SK-N-SH (cell line): ENCODE results near the gene EIF1B. TPM values are rescaled to one million over a fixed set of nuclear protein-coding genes. Genes with fewer than 3 reads are reported as not detected.

Source experiments
- CTCF ChIA-PET: fragments of 300-600, 350-600 bp; formaldehyde crosslinking; extraction: SDS; loops from one replicate; lab custom pipeline; 2021; lab: Yijun Ruan, JAX
- POLR2A ChIA-PET: fragments of 350-600 bp; sonication (Branson Sonifier 250); formaldehyde crosslinking; extraction: SDS; loops from one replicate; lab custom pipeline; 2020; ENCODE audit warnings: antibody characterized with exemption, inconsistent platforms; lab: Yijun Ruan, JAX
- DNase-seq: peaks from one replicate; pipeline ENCODE4 v3.0.0; 2012
- H2AFZ ChIP-seq: fragments of 200-600 bp; sonication (generic); 2 replicates; pipeline ENCODE4 v1.8.1; 2016; ENCODE audit warnings: antibody characterized with exemption, mild to moderate bottlenecking, low read depth
- H3F3A ChIP-seq: fragments of 200-600 bp; sonication (generic); replicated peaks from 2 replicates; pipeline ENCODE3; 2016; ENCODE audit warnings: antibody characterized with exemption, mild to moderate bottlenecking; ENCODE audit not compliant: insufficient read depth
- H3K27ac ChIP-seq, 2 experiments: fragments of 200-500 bp in 1 of 2; fragments of 200-600 bp in 1 of 2; sonication (Bioruptor generic) in 1 of 2; sonication (generic), shearing (Covaris generic) in 1 of 2; 2 replicates each; pipeline versions ENCODE4 v1.5.1 to v1.6.1; 2014 to 2016; ENCODE audit warnings: low read depth in 2 of 2, inconsistent platforms in 1 of 2, low read length in 1 of 2, mild to moderate bottlenecking in 1 of 2, mixed read lengths in 1 of 2
- H3K27me3 ChIP-seq: fragments of 200-600 bp; sonication (generic), shearing (Covaris generic); 2 replicates; pipeline ENCODE4 v1.6.1; 2016; ENCODE audit warnings: mixed run types; ENCODE audit not compliant: insufficient read depth
- H3K36me3 ChIP-seq, 2 experiments: fragments of 200-500 bp in 1 of 2; fragments of 200-600 bp in 1 of 2; sonication (Bioruptor generic) in 1 of 2; sonication (generic) in 1 of 2; replicated peaks in 1 of 2; 2 replicates each; pipeline versions ENCODE3 to v1.5.1; 2014 to 2016; ENCODE audit warnings: low read length in 1 of 2, mild to moderate bottlenecking in 1 of 2; ENCODE audit not compliant: insufficient read depth in 2 of 2, control insufficient read depth in 1 of 2
- H3K4me1 ChIP-seq, 2 experiments: fragments of 200-500 bp in 1 of 2; fragments of 200-600 bp in 1 of 2; sonication (Bioruptor generic) in 1 of 2; sonication (generic), shearing (Covaris generic) in 1 of 2; 2 replicates each; pipeline versions ENCODE4 v1.5.1 to v1.6.1; 2014 to 2016; ENCODE audit warnings: low read depth in 1 of 2, low read length in 1 of 2, mixed run types in 1 of 2; ENCODE audit not compliant: insufficient read depth in 2 of 2, control insufficient read depth in 1 of 2
- H3K4me2 ChIP-seq: fragments of 200-600 bp; sonication (generic), shearing (Covaris generic); 2 replicates; pipeline ENCODE4 v1.6.1; 2017; ENCODE audit warnings: mixed run types
- H3K4me3 ChIP-seq, 2 experiments: fragments of 200-500 bp in 1 of 2; fragments of 200-600 bp in 1 of 2; sonication (Bioruptor generic) in 1 of 2; sonication (generic), shearing (Covaris generic) in 1 of 2; 2 replicates each; pipeline versions ENCODE4 v1.5.1 to v1.8.1; 2014 to 2016; ENCODE audit warnings: low read depth in 2 of 2, inconsistent platforms in 1 of 2, low read length in 1 of 2, mild to moderate bottlenecking in 1 of 2, mixed read lengths in 1 of 2, moderate library complexity in 1 of 2
- H3K79me2 ChIP-seq: fragments of 200-600 bp; sonication (generic); 2 replicates; pipeline ENCODE4 v1.8.1; 2017; ENCODE audit warnings: mild to moderate bottlenecking; ENCODE audit not compliant: insufficient read depth
- H3K9ac ChIP-seq: fragments of 200-600 bp; sonication (generic); 2 replicates; pipeline ENCODE4 v1.6.1; 2017; ENCODE audit warnings: mixed run types
- H3K9me2 ChIP-seq: fragments of 200-600 bp; sonication (generic); 2 replicates; pipeline ENCODE4 v1.6.1; 2017; ENCODE audit warnings: mixed run types
- H3K9me3 ChIP-seq: fragments of 200-600 bp; sonication (generic); 2 replicates; pipeline ENCODE4 v1.6.1; 2017; ENCODE audit warnings: mixed run types, mild to moderate bottlenecking, moderate library complexity
- H4K20me1 ChIP-seq: fragments of 200-600 bp; sonication (generic); 2 replicates; pipeline ENCODE4 v1.6.1; 2017; ENCODE audit warnings: mild to moderate bottlenecking, mixed run types; ENCODE audit not compliant: insufficient read depth
- EZH2phosphoT487 ChIP-seq: fragments of 200-600 bp; sonication (generic); IDR thresholded peaks from 2 replicates; pipeline ENCODE4 v1.6.1; 2017; ENCODE audit warnings: low read depth, mixed run types, mild to moderate bottlenecking, antibody characterized with exemption, moderate library complexity, borderline replicate concordance
- GATA2 ChIP-seq: sonication (generic); formaldehyde crosslinking; IDR thresholded peaks from 2 replicates; pipeline ENCODE4 v1.5.0; 2020; ENCODE audit warnings: mild to moderate bottlenecking, missing genetic modification reagents
- NRF1 ChIP-seq: IDR thresholded peaks from 2 replicates; pipeline ENCODE4 v1.6.1; 2012; ENCODE audit warnings: low read depth, mild to moderate bottlenecking, low read length
- POLR2AphosphoS5 ChIP-seq: IDR thresholded peaks from 2 replicates; pipeline ENCODE4 v1.6.1; 2012; ENCODE audit warnings: low read depth, low read length
- RXRA ChIP-seq: IDR thresholded peaks from 2 replicates; pipeline ENCODE4 v1.4.0; 2012; ENCODE audit warnings: low read depth, mild to moderate bottlenecking, borderline replicate concordance
- TCF12 ChIP-seq: IDR thresholded peaks from 2 replicates; pipeline ENCODE4 v1.4.0; 2012
- TEAD4 ChIP-seq: IDR thresholded peaks from 2 replicates; pipeline ENCODE4 v1.4.0; 2012; ENCODE audit warnings: mild to moderate bottlenecking, borderline replicate concordance; ENCODE audit not compliant: insufficient read depth
- YY1 ChIP-seq: IDR thresholded peaks from 2 replicates; pipeline ENCODE4 v1.4.0; 2012; ENCODE audit warnings: low read depth, mild to moderate bottlenecking
- WGBS: methylation state at CpG from one replicate; pipeline ENCODE4 v1.1.6; 2017; ENCODE audit warnings: low lambda C conversion rate; 5-methylcytosine and 5-hydroxymethylcytosine counted together
- polyA plus RNA-seq, 3 experiments: library from polyadenylated mRNA; depleted of rRNA; stranded (reverse); fragments of >200 nt; gene quantifications; 2 replicates each; pipeline ENCODE4 v1.2.3, GENCODE V29; 2012
- TF ChIP-seq, protein P1 (sequence below): IDR thresholded peaks from 2 replicates; pipeline ENCODE4 v1.4.0; 2012; ENCODE audit warnings: low read depth

The EIF1B gene
- polyA plus RNA-seq, 1 of the 3 experiments (the other 2 are of a cell fraction), result 22.9 TPM

DNA sequence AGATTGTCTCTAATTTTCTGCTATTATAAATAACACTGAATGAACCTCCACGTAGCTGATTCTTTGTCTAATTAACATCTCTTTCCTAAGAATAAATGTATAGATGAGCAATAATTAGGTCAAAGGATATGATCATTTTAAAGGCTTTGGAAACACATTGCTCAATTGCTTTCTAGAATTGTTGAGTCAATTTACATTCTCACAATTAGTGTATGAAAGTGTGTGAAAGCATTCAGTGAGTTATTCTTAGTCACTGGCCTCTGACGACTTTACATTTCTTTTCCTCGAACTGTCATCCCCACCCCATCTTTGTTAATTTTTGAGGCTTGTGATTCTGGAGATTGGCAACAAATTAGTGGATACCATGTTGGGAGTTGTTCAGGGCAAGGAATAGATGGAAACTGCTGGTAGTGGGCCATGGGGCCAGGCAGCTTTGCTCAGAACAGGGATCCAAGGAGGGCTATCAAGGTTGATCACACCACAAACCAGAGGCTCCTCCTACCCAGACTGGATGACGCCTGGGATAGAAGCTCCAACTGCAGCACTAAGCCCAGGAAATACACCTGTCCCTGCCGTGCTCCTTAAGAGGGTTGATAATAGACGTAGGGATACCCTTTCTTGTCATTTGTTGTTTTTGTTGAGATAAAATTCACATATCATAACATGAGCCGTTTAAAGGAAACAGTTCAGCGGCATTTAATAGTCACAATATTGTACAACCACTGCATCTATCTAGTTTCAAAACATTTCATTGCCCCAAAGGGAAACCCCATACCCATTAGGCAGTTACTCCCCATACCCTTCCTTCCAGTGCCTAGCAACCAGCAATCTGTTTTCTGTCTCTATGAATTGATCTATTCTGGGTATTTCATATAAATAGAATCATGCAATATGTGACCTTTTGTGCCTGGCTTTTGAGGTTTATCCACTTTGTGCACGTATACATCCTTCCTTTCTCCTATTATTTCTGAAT, 27.9 kb downstream of the EIF1B start:
- WGBS, result 56% methylated on average over 9 of the region's 9 CpGs
- no peaks in the 10 kb centered on the region for H3K9me3 ChIP-seq
- H3K27ac ChIP-seq, result no peak overlapping the region
- H3F3A ChIP-seq, result no peaks in the 10 kb centered on the region
- CTCF ChIA-PET, result interaction anchor here (0.6 to 1.1 kb wide), 2 partner anchors 82 to 146 kb away, joined by 3 read pairs; no protein-coding TSS in a partner anchor
- H4K20me1 ChIP-seq, result no peaks in the 10 kb centered on the region
- H3K4me3 ChIP-seq, result no peak overlapping the region
- DNase-seq, result no peak
- no peaks in the 10 kb centered on the region for H3K79me2 ChIP-seq
- no peaks in the 10 kb centered on the region for H3K36me3 ChIP-seq
- no peak for TF ChIP-seq TCF12
- TF ChIP-seq TEAD4, result no peak
- TF ChIP-seq POLR2AphosphoS5, result no peak
- TF ChIP-seq, protein P1, sequence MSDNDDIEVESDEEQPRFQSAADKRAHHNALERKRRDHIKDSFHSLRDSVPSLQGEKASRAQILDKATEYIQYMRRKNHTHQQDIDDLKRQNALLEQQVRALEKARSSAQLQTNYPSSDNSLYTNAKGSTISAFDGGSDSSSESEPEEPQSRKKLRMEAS, result no peak
- TF ChIP-seq EZH2phosphoT487, result no peak
- no peak for TF ChIP-seq GATA2 (CRISPR knock-in tag)
- TF ChIP-seq, all 33 proteins: peak for 0
- Histone ChIP-seq H3K9me2 (no peaks in the 10 kb centered on the region), H3K4me1 (peaks cover 0 to 28% of the 10 kb centered on the region in 2 experiments; a peak in 2 of 4 replicates), H3K9ac (no peak overlapping the region), H2AFZ (no peak overlapping the region), H3K27me3 (no peaks in the 10 kb centered on the region; the same call in 1 of the 2 replicates), H3K4me2 (no peak overlapping the region)
- POLR2A ChIA-PET, result no interaction called here

DNA sequence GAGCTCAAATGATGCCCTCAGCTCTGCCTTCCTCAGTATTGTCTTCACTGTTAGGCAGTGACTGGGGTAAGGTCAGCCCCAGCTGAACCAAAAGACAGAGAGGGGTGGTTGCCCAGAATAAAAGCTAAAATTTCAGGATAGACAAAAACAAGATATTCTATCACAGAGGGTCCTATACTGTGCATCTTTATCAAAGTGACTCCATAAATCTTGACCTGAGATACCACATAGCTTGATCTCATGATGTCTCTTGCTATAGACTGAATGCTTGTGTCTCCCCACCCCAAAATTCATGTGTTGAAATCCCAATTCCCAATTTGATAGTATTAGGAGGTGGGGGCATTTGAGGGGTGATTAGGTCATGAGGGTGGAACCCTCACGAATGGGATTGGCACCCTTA, 30.4 kb downstream of the EIF1B start:
- H3K4me1 ChIP-seq, result peaks cover 0 to 15% of the 10 kb centered on the region in 2 experiments; a peak in 2 of 4 replicates
- no peaks in the 10 kb centered on the region for H3F3A ChIP-seq
- H2AFZ ChIP-seq, result no peak overlapping the region
- H3K9me3 ChIP-seq, result no peaks in the 10 kb centered on the region
- H3K9me2 ChIP-seq, result no peaks in the 10 kb centered on the region
- H3K27ac ChIP-seq, result no peak overlapping the region
- POLR2A ChIA-PET, result no interaction called here
- H3K4me2 ChIP-seq, result no peak overlapping the region
- DNase-seq, result no peak
- no peak overlapping the region for H3K4me3 ChIP-seq
- 22% methylated on average over 1 of the region's 1 CpG for WGBS
- H3K9ac ChIP-seq, result no peak overlapping the region
- TF ChIP-seq RXRA (no peak), POLR2AphosphoS5 (no peak), YY1 (no peak), NRF1 (no peak)
- TF ChIP-seq, all 33 proteins: peak for 0
- Histone ChIP-seq H3K79me2 (no peaks in the 10 kb centered on the region), H3K27me3 (no peaks in the 10 kb centered on the region; the same call in 1 of the 2 replicates), H4K20me1 (no peaks in the 10 kb centered on the region), H3K36me3 (no peaks in the 10 kb centered on the region)
- CTCF ChIA-PET, result interaction anchor here (1.0 to 2.6 kb wide), 6 partner anchors 12 to 113 kb away, joined by 3 to 14 read pairs (median 6); no protein-coding TSS in a partner anchor
